SK-N-MC (cell line): ENCODE measurements around the gene IL15RA.

Source experiments
- EZH2 ChIP-seq: fragments of 200-600 bp; sonication (generic); IDR thresholded peaks from one replicate; pipeline ENCODE4 v1.6.1; 2017; ENCODE audit warnings: antibody characterized with exemption
- FOXP2 ChIP-seq: optimal IDR thresholded peaks from 2 replicates; pipeline ENCODE3; 2011; ENCODE audit warnings: mild to moderate bottlenecking, moderate library complexity; ENCODE audit not compliant: insufficient read depth; ENCODE audit errors: extremely low read length, control extremely low read depth
- POLR2AphosphoS5 ChIP-seq: IDR thresholded peaks from 2 replicates; pipeline ENCODE4 v1.6.1; 2012; ENCODE audit warnings: mild to moderate bottlenecking, low read depth, low read length, borderline replicate concordance

DNA sequence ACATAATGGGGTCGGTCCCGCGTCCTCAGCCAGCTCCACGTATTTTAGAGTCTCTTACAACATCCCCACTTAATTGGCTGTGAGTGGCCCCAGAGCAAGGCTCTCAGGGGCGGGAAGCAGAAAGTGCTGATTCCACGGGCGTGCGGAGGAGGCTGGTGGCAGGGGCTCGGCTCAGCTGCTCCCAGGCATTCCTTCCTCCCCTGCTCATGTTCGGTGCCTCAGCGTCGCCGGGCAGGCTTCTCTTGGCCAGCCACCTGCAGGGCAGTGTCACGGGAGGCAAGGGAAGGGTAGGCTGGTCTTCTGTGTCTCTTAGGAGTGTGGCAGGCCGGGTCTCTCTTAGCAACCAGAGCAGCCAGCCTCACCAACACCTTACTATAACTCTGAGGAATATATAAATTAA lies 33.8 kb downstream of the IL15RA start:
- TF ChIP-seq EZH2 = no peak
- TF ChIP-seq POLR2AphosphoS5 = no peak
- no peak for TF ChIP-seq FOXP2
